NCI-H1105 (cell line): ENCODE results near the gene GUCY2D.
"Not testable (repeated sequence)": the region's sequence is repeated elsewhere in the genome, so short reads cannot be mapped to it uniquely, and the experiment has no call there.

ENCODE experiments used
- DNase-seq: peaks from one replicate; lab custom pipeline; 2025; lab: John Stamatoyannopoulos, UW

Gene GUCY2D

DNA sequence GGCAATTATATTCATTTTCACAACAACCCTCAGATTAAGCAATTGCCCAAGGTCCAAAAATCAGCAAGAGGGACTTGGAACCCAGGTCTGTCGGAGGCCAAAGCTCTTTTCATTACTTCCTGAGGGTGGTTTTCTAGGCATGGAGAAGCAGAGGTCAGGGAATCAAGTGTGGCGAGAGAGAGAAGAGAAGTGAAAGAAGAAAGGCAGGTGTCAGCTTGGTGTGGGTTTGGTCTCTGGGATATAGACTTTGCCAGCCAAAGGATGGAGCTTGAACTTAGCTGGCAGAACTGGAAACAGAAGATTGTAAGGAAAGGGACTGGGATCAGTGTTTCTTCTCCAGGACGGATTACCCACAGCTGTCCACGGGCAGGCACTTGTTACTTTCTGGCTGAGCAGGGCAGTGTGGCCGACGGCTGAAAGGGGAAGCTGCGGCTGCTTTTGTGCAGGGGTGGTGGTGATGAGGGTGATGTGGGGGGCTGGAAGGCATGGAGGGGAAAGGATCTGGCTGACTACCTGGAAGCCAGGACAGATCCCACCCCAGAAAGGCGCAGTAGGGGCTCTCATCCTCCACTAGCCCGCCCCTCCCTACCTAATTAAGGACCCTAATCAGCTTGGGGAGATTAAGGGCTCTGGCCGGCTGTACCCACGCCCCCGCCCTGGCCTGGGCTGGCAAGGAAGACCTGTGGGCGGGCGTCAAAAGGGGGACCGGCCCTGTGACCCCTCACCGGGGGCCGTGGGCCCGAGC lies at the start of gene GUCY2D:
TSS of gene GUCY2D (plus strand) at position 640 of the 745 bp plus-strand sequence. CDS start 433 bp downstream, outside the sequence.
- DNase-seq, result no peak

DNA sequence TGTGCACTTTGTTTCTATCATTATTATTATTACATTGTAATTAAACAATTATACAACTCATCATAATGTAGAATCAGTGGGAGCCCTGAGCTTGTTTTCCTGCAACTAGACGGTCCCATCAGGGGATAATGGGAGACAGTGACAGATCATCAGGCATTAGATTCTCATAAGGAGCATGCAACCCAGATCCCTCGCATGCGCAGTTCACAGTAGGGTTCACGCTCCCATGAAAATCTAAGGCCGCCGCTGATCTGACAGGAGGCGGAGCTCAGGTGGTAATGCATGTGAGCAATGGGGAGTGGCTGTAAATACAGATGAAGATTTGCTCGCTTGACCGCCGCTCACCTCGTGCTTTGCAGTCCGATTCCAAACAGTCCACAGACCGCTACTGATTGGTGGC lies 49.1 kb upstream of the GUCY2D start:
- DNase-seq, result not testable (repeated sequence)

DNA sequence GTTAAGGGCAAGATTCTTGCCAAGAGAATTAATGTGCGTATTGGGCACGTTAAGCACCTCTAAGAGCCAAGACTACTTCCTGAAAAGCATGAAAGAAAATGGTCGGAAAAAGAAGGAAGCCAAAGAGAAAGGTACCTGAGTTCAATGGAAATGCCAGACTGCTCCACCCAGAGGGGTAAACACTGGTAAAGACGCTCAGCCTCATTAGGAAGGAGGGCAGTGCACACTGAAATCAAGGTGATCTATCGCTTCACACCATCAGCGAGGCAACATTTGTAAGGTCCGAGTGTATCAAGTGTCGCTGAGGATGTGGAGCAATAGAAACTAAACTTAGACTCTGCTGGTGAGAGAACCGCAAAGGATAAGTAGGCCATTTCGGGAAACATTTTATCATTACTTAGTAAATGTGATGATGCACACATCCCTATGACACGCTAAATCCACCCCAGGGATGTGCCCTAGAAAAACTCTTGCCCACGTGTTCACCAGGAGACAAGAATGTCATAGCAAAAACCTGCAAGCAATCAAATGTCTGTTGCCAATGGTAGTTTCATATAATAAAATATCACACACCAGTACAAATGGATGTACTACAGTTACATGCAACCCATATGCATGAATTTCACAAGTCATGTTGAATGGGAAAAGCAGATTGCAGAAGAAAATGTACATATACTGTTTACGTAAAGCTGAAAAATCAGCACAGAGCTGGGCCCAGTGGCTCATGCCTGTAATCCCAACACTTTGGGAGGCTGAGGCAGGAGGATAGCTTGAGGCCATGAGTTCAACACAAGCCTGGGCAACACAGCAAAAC lies 46.8 kb upstream of the GUCY2D start:
- DNase-seq, result no peak

DNA sequence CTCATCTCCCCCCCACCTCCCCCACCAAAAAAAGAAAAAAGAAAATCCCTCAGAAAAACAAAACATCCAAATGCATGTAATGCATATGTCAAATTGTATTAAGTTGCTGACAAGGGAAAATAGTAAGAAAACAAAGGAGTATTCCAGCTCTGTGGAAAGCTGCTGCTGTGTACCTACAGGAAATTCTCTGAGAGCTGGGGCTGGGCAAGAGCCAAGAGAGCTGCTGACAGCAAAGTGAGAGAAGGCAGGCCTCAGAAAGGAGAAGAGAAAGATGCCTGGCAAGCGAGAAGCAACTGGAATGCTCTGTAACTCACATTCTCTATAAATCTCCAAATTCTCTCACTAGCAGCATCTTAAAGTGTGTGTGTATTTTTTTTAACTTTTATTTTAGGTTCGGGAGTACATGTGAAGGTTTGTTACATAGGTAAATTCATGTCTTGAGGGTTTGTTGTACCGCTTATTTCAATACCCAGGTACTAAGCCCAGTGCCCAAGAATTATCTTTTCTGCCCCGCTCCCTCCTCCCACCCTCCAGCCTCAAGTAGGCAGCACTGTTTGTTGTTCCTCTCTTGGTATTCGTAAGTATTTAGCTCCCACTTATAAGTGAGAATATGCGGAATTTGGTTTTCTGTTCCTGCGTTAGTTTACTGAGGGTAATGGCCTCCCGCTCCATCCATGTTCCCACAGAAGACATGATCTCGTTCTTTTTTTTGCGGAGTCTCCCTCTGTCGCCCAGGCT lies 46.0 kb upstream of the GUCY2D start:
- no peak for DNase-seq

DNA sequence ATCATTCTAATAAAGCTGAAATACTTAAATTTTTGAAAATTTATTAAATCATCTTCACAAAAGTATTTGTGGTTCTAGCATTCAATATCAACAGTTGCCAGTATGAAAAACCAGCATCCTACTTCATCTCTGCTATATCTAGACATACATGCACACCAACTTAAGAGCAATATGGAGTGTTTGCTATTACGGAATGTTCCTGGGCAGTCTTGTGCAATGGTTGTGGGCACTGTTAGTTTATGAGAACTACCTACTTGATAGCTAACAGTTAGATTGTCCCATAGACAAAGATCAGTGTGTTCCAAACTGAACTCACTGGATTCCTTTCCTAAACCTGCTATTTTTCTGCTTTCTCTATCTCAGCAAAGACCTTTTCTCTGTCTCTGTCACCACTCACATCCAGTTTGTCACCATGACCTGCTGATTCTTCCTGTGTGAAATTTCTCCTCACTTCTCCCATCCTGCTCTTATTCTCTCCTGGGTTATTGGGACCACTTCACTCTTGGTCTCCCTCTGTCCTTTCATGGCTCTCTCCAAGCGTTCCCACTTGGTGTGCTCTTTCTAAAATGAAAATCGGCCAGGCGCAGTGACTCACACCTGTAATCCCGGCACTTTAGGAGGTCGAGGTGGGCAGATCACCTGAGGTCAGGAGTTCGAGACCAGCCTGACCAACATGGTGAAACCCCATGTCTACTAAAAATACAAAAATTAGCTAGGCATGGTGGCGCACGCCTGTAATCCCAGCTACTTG lies 42.7 kb upstream of the GUCY2D start:
- DNase-seq, result no peak

DNA sequence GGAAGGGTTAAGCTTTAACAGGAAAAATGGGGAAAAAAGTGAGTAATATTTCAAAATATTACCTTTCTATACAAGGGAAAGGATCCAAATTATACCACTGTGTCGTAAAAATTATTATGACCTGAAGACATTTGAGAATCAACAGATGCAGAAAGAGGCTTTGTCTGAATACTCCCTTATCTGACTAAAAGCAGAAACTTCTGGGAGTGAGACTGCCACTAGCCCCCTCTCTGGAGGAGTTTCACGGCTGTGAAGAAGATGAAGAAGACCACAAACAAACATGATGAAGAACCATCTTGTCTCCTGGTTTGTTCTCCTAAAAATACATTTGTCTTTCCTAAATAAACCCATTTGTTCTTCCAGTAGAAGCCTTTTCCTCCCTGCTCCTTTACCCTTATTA lies 41.0 kb upstream of the GUCY2D start:
- DNase-seq, result no peak

DNA sequence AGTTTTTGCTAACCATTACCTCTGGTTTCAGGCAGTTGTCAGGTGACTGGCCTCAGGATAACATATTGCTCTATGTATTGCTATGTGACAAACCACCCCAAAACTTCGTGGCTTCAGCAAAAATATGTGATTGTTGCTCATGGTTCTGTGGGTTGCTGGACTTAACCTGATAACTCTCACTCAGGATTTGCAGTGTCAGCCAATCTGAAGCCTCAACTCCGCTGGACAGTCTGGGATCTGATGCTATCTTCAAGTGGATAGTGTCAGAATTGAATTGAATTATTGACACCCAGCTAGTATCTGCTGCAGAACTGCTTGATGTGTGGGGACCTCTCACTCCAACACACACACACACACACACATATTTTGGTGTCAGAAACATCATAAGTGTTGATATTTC lies 34.7 kb upstream of the GUCY2D start:
- DNase-seq, result no peak

DNA sequence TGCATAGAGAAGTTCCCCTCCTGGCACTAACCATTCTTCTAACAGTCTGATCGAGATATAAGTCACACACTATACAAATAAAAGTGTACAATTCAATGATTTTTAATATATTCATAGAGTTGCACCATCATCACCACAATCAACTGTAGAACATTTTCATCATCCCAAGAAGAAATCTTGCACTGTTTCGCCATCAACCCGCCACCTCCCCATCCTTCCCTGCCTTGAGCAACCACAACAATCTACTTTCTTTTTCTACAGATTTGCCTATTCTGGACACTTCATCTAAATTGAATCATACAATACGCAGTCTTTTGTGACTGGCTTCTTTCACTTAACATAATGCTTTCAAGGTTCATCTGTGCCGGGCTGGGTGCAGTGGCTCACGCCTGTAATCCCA lies 33.0 kb upstream of the GUCY2D start:
- no peak for DNase-seq

DNA sequence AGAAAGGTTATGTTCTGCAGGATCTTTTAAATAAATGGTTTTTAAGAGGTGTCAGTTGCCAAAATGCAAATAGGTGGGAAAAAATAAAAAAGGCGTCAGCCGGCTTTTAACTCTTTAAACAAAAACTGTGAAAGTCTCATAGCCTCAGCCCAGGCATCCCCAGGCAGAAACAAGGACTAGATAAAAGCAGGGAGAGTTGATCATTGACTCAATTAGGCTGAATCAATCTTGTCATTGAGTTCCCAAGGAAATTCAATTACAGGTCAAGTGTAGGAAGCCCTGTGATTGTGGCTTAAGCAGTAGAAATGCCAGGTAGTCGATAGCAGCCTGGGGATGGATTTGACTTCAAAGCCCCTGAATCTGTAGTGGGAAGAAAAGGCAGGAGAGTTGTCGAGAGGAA lies 30.8 kb upstream of the GUCY2D start:
- DNase-seq, result no peak

DNA sequence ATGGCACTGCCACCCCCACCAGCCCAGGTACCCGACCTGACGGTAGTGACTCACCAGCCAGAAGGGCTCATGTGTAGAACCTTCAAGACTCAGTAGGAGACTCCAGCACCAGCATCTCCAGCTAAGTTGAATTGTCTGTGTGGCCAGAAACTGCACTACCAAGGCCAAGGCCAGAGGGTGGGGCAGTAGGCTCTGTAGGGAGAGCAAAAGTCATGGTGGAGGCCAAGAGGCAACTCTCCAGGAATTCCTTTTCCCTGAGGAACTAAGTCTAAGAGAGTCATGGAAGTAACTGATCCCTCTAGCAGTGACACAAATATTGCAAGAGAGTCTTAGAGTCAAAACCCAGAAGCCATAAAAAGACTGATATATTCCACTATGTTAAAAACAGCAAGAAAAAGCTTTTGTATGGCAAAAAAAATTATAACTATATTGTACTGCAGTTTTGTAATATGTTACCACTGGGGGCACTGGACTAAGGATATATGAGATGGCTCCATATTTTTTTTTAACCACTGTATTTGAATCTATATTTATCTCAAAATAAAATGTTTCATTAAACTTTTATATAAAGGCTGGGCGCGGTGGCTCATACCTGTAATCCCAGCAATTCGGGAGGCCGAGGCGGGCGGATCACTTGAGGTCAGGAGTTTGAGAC lies 30.2 kb upstream of the GUCY2D start:
- DNase-seq, result no peak

DNA sequence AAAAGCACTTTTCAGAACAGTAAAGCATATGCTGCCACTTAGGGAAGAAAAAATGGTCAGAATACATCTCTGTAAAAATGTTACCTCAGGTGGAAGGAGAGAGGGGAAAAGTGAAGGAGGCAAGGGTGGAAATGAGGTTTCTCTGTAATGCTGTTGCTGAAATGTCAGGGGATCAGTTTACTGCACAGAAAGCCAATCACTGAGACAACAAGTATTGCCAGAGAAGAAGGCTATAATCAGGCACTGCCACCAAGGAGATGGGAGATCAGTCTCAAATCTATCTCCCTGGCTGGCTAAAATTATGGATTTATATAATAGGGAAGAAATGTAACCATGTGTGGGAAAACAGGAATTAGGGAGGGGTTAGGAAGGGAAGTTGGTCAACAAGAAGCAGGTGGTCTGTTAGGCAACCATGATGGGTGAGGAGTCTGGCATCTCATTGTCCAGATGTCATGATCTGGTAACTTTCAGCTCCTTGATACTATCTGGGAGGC lies 27.7 kb upstream of the GUCY2D start:
- DNase-seq, result no peak

DNA sequence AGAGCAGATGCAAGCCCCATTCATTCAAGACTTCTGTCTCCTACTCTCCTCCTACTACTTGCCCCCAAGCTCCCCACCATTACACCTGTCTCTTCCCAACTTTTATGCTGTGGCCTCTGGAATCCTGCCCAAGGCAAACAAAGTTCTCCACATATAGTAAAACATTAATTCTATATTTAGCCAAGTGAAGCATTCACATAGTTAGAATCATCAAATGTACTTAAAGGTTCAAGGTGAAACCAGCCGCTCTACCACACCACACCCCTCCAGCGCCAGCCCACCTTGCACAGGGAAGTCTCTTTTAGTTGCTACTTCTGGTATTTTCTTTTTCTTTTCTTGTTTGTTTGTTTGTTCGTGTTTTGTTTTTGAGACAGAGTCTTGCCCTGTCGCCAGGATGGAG lies 25.4 kb upstream of the GUCY2D start:
- DNase-seq, result no peak

DNA sequence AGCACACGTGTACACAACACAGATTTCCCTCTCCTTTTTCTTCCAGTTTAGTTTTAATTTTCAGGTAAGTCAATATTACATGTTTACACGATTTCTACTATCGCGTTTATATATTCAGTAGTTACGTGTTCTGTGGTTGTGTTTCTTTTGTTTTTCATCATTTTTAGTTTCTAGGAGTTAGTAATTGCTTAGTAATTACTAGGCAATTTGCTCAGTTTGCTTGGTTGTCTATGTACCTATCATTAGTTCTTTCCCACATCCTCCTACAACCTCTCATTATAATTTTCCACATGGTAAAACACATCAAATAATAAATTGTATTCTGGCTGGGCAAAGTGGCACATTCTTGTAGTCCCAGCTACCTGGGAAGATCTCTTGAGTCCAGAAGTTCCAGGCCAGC lies 24.6 kb upstream of the GUCY2D start:
- no peak for DNase-seq

DNA sequence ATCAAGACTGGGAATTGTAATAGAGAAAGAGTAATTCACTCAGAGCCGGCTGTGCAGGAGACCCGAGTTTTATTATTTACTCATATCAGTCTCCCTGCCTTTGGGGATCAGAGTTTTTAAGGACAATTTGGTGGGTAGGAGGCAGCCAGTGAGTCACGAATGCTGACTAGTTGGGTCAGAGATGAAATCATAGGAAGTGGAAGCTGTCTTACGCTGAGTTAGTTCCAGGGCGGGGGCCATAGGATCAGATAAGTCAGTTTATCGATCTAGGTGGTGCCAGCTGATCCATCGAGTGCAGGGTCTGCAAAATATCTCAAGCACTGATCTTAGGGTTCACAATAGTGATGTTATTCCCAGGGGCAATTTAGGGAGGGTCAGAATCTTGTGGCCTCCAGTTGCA lies 20.2 kb upstream of the GUCY2D start:
- no peak for DNase-seq

DNA sequence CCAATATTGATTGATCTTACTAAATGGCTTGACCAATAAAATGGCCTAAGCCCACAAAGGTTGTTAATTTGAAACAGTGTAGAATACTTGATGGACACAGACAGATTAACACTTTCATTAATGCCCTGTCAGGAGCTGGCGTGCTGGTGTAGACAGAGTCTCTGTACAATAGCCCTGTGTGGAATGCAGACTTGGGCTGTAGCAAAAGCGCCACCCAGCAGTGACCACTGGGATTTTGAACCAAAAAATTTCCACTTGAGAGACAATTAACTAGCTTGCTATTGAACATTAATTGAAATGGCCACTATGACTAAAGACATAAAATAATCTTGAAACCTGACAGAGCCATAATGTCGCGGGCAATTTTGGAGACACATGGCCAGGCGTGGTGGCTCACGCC lies 19.7 kb upstream of the GUCY2D start:
- DNase-seq, result no peak

DNA sequence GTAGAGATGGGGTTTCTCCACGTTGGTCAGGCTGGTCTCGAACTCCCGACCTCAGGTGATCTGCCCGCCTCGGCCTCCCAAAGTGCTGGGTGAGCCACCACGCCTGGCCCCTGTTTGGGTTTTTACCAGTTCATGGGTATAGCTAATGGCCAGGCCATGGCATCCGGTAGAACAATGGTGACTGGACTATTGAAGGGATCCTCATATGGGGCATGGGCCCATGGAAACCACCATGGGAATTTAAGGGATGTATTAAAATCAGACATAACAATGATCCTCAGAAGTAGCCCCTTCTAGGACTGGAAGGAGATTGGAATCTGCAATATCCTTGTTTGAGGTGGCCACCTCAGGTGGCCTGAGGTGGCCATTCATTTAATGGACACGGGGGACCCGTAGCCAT lies 17.5 kb upstream of the GUCY2D start:
- DNase-seq, result no peak

DNA sequence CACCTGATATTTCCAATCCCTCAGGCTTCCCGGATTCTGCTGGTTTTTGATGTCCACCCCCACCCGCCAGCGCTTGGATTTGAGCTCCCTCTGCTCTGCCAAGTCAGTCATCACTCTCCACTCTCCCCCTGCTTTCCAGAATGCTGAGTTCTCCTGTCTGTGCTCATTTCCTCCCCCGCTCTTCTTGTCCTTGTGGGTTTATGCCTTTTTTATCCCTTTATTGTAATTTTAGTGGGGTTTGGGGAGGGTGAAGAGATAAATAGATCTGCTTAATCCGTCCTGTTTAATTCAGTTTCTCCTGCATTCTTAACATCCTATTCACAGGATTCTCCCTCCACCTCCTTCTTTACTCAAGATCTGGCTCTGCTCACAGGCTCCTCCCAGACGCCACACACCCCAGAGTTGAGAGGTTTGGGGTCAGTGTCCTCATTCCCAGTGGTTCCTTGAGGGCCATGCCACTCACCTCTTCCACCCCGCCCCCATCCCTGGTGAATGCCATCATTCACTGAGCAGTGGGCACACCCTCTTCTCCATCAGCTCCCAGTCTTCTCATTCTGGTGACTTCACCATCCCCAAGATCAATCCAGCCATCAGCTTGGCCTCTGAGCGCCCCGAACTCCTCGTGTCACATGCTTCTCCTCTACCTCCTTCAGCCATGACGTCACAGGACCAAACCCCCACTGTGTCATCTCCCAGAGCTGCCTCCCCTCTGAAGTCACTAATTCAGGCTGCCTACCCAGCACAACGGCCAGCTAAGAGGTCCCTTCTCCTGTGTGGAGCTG lies 15.1 kb upstream of the GUCY2D start:
- no peak for DNase-seq

DNA sequence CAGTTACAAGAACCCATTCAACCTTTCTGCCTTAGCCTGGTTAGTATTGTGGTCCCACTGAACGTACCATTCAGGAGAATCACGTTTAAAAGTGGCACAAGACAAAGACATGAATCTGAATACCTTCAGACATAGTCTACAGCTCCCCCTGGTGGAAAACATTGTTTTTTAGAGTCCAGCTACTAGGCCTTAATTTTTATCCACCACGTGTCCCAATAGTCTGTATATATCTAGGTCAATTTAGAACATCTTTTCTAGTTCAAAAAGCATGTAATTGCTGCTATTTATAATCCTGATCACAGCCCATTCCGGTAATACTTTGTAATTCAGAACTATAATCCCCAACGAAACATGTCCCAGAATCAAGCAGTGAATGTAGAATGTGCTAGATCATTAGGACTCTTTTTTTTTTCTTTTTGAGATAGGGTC lies 13.7 kb upstream of the GUCY2D start:
- peak; percentile 90 for DNase-seq

DNA sequence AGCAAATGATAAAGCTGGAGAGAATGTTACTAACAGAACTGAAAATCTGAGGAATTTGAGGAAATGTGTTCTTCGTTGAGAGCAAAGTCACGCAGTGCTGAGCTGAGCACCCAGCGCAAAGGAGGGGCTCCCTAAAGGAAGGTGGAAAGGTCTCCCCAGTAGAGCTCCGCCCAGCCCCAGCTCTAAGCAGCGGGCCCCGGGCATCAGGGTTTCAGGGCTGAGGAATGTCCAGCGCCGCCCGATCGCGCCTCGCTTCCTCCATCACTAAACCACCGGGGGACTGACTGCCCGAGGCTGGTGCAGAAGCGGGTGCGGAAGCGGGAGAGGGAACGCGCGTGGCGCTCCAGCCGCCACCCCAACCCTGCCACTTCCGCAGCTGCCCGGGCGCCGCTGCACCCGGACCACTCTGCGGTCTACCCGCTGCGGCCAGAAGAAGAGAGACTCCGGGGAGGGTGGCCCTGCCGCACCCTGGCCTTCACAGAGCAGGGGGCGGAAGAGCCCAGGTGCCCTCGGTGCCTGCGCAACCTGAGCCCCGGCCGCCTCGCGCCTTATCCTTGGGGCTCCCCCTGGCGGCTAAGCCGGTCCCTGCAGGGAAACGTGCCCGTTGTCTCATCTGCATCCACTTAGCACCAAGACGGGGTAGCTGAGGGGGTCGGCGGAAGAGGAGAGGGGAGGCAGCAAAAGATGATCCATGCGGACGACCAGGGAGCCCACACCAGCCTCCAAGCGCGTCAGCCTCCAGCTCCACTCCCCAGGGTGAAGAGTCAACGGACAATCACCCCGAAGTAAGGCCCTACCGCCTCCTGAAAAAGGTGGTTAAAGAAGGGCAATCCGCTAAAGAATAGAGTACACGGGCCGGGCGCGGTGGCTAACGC lies 12.4 kb upstream of the GUCY2D start:
- peak; percentile 85 for DNase-seq

DNA sequence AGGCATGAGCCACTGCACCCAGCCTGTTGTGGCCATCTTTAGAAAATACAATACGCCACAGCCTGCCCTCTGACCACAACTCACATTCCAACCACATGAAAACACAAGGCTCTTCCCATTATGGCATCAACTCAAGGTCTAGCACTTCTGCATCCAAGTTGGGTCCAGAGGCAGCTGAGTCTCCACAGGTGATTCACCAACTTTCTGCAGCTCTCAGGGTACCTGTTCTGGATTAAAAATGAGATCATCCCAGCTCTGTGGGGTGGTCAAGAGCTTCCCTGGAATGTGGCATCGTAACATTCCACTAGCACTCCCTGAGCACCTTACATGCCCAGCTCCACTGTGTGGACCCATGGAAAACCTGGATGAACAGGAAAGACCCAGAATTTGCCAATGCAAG lies 9.9 kb upstream of the GUCY2D start:
- DNase-seq, result no peak
